Mesothelial cell of epicardium (in vitro differentiated cells): ENCODE data around the gene RALGAPA2. TPM values are rescaled to one million over a fixed set of nuclear protein-coding genes. Genes with fewer than 3 reads are reported as not detected.

Experiments used
- DNase-seq, 2 experiments: peaks; one replicate each; pipeline ENCODE4 v3.0.0; 2021; ENCODE audit warnings: low spot score in 2 of 2; ENCODE audit not compliant: unreplicated experiment in 2 of 2
- H3K27ac Mint-ChIP-seq: 2 replicates; pipeline ENCODE4 v1.8.0; 2021; ENCODE audit warnings: mixed read lengths
- H3K27me3 Mint-ChIP-seq: 2 replicates; pipeline ENCODE4 v1.8.0; 2021; ENCODE audit warnings: low read depth, mixed read lengths
- H3K36me3 Mint-ChIP-seq: 2 replicates; pipeline ENCODE4 v1.8.0; 2021; ENCODE audit warnings: mixed read lengths
- H3K4me1 Mint-ChIP-seq: 2 replicates; pipeline ENCODE4 v1.8.0; 2021; ENCODE audit warnings: mixed read lengths
- H3K4me3 Mint-ChIP-seq: 2 replicates; pipeline ENCODE4 v1.8.0; 2021; ENCODE audit warnings: mild to moderate bottlenecking, moderate library complexity, mixed read lengths
- H3K9me3 Mint-ChIP-seq: 2 replicates; pipeline ENCODE4 v1.8.0; 2021; ENCODE audit warnings: mixed read lengths
- total RNA-seq: library from RNA; stranded (reverse); gene quantifications from 3 replicates; pipeline ENCODE4 v1.2.1, GENCODE V29; 2021
- TF ChIP-seq, protein P1 (sequence below): fragments of 200-600 bp; sonication (generic); IDR thresholded peaks from one replicate; pipeline ENCODE4 v1.5.0; 2021; ENCODE audit warnings: antibody characterized with exemption; ENCODE audit not compliant: unreplicated experiment

RALGAPA2 gene
- total RNA-seq, 1 donor from 2014 or later, result 27.5 TPM

DNA sequence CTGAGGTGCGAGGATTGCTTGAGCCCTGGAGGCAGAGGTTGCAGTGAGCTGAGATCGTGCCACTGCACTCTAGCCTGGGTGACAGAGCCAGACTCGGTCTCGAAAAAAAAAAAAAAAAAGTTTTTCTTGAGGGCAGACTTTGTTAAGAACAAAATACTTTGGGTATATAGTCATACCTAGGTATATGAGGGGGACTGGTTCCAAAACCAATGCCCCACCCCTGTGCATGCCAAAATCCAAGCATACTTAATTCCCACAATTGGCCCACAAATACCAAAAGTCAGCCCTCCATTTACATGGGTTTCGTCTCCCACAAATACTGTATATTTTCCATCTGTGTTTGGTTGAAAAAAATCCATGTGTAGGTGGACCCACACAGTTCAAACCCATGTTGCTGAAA lies 224.6 kb downstream of the RALGAPA2 start:
- TF ChIP-seq, protein P1, sequence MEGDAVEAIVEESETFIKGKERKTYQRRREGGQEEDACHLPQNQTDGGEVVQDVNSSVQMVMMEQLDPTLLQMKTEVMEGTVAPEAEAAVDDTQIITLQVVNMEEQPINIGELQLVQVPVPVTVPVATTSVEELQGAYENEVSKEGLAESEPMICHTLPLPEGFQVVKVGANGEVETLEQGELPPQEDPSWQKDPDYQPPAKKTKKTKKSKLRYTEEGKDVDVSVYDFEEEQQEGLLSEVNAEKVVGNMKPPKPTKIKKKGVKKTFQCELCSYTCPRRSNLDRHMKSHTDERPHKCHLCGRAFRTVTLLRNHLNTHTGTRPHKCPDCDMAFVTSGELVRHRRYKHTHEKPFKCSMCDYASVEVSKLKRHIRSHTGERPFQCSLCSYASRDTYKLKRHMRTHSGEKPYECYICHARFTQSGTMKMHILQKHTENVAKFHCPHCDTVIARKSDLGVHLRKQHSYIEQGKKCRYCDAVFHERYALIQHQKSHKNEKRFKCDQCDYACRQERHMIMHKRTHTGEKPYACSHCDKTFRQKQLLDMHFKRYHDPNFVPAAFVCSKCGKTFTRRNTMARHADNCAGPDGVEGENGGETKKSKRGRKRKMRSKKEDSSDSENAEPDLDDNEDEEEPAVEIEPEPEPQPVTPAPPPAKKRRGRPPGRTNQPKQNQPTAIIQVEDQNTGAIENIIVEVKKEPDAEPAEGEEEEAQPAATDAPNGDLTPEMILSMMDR, result no peak
- no peak overlapping the region for H3K4me3 Mint-ChIP-seq
- H3K27me3 Mint-ChIP-seq, result no peaks in the 10 kb centered on the region
- no peak for DNase-seq
- H3K27ac Mint-ChIP-seq, result no peak overlapping the region
- H3K36me3 Mint-ChIP-seq, result peaks cover 20% of the 10 kb centered on the region
- H3K4me1 Mint-ChIP-seq, result no peaks in the 10 kb centered on the region
- H3K9me3 Mint-ChIP-seq, result peaks cover 10% of the 10 kb centered on the region

- TF ChIP-seq, protein P1, result no peak
- no peaks in the 10 kb centered on the region for H3K27me3 Mint-ChIP-seq
- no peak for DNase-seq
- H3K27ac Mint-ChIP-seq, result no peak overlapping the region
- H3K4me3 Mint-ChIP-seq, result no peak overlapping the region
- peaks cover 13% of the 10 kb centered on the region for H3K36me3 Mint-ChIP-seq
- H3K9me3 Mint-ChIP-seq, result peaks cover 10% of the 10 kb centered on the region
- H3K4me1 Mint-ChIP-seq, result no peaks in the 10 kb centered on the region
Observed at GRCh38 chr20:20483328-20483727, 229.1 kb downstream of the RALGAPA2 start.

GRCh38 chr20:20482453-20482852 lies 230.0 kb downstream of the RALGAPA2 start:
- H3K4me3 Mint-ChIP-seq, result no peak overlapping the region
- TF ChIP-seq, protein P1, result no peak
- H3K4me1 Mint-ChIP-seq, result no peaks in the 10 kb centered on the region
- no peak for DNase-seq
- peaks cover 10% of the 10 kb centered on the region for H3K9me3 Mint-ChIP-seq
- peaks cover 13% of the 10 kb centered on the region for H3K36me3 Mint-ChIP-seq
- H3K27ac Mint-ChIP-seq, result no peak overlapping the region
- no peaks in the 10 kb centered on the region for H3K27me3 Mint-ChIP-seq

- no peak for DNase-seq
- Mint-ChIP-seq H3K9me3 (peaks cover 6% of the 10 kb centered on the region), H3K4me1 (no peaks in the 10 kb centered on the region), H3K36me3 (peaks cover 7% of the 10 kb centered on the region), H3K27me3 (no peaks in the 10 kb centered on the region), H3K4me3 (no peak overlapping the region), H3K27ac (no peak overlapping the region)
- TF ChIP-seq, protein P1, result no peak
Observed at GRCh38 chr20:20480689-20481088, 231.8 kb downstream of the RALGAPA2 start.

DNA sequence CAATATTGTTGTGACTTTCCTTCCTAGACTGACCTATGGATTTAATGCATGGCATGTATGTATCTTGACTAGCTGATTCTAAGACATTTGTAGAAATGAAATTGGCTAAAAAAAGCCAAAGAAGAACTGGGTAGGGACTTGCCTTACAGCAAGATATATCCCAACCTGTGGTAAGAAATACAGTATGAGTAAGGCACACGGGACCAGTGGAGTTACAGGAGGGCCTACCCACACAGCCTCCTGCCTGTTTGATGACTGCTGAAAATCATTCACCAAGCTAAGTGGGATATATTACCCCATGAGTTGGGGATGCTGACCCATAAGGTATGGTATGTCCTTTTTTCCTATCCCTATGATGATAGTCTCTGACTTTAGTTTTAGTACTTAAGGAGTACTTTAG lies 232.3 kb downstream of the RALGAPA2 start:
- DNase-seq, result no peak
- Mint-ChIP-seq H3K27me3 (no peaks in the 10 kb centered on the region), H3K4me1 (no peaks in the 10 kb centered on the region), H3K9me3 (peaks cover 10% of the 10 kb centered on the region), H3K4me3 (no peak overlapping the region), H3K27ac (no peak overlapping the region), H3K36me3 (peaks cover 12% of the 10 kb centered on the region)
- TF ChIP-seq, protein P1, result no peak

GRCh38 chr20:20477444-20478041 lies 234.9 kb downstream of the RALGAPA2 start:
- TF ChIP-seq, protein P1, result no peak
- Mint-ChIP-seq H3K36me3 (peaks cover 18% of the 10 kb centered on the region), H3K9me3 (peaks cover 10% of the 10 kb centered on the region), H3K4me1 (no peaks in the 10 kb centered on the region), H3K27ac (no peak overlapping the region), H3K27me3 (no peaks in the 10 kb centered on the region), H3K4me3 (no peak overlapping the region)
- no peak for DNase-seq
